Activated CD4-positive, alpha-beta T cell treated with anti-CD3 and anti-CD28 coated beads, Interleukin-2, amount 50 U/mL, for 24 hours (primary cell): ENCODE results near the gene BABAM1.

Experiments
- DNase-seq, 2 donors: peaks; one replicate each; pipeline ENCODE4 v3.0.0-alpha.2; 2020; ENCODE audit warnings: low read depth in 1 of 2, low spot score in 1 of 2

Gene BABAM1

DNA sequence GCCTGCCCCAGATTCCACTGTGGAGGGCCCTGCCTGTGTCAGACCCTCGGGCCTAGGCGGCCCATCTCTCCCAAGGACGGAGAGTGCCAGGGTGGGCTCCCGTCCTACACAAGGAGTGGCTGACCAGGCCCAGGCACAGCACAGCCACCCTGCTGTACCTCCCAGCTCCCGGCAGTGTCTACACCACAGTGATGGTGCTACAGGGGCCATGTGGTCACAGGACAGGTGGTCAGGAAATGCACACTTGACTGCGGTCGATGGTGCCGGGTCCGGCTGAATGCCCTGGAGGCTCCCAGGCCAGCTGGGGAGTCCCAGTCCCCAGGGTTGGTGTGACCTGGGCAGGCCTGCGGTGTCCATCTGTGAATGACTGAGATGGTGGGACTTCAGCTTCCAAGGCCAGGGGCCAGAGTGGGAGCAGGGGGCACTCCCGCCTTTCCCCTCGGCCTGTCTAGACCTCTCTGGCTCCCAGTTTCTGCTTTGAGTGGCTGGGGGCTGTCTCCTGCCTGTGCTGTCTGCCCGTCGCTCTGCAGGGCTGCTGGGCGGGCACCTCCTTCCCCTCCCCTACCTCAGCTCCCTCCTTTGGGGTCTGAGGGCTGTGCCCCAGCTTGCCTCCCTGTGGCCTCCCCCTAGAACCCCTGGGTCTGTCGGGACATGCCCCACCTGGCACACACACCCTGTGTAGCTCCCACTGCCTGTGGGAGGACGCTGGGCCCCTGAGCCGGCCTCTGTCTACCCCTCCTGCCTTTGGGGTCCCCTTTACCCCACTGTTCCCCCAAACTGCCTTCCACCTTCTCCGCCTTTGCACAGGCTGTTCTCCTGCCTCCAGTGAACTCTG is 54.6 kb downstream of the BABAM1 start:
- no peak for DNase-seq

DNA sequence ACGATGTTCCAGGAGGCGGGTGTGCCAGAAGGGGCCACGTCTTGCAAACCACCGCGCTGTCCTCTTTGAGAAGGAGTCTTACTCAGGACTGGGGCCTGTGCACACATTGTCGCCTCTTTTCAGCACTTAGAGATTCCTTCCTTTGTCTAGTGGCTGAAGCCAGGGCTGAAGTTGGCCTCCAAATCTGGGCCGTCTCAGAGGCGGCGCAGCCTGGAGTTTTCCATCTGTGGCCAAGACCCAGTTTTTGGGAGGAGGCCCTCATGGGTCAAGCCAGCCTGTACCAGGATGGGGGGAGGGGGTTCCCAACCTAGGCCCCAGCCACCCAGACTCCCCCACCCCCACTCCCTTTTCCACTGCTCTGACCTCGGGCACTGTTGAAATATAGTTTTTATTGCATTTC is 55.6 kb downstream of the BABAM1 start:
- no peak for DNase-seq

DNA sequence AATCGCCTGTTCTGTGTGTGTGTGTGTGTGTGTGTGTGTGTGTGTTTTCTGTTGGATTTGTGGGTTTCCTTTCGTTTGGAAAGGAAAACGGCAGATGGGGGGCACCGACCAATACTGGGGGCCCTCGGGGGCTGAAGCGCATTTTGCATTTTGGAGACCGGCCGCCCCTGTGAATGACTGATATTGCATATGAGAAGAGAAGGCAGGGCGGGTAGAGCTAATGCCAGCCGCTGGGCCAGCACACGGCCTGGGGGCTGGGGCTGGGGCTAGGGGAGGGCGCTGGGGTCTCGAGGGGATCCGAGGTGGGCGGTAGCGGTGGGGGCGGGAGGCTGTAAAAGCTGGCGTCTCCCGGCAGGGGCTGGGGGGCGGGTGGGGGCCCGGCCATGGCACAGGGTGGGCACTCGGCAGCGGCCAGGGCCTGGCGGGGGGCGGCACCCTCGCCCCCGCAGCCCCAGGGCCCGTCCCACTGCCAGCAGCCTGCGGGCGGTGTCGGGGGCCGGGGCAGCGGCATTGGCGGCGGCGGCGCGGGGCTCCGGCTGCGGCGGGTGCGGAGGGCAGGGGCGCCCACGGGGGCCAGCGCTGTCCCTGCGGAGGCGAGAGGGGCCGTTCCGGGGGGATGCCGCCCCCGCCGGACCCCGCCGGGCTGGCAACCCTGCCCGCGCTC is 56.2 kb downstream of the BABAM1 start:
- no peak for DNase-seq

DNA sequence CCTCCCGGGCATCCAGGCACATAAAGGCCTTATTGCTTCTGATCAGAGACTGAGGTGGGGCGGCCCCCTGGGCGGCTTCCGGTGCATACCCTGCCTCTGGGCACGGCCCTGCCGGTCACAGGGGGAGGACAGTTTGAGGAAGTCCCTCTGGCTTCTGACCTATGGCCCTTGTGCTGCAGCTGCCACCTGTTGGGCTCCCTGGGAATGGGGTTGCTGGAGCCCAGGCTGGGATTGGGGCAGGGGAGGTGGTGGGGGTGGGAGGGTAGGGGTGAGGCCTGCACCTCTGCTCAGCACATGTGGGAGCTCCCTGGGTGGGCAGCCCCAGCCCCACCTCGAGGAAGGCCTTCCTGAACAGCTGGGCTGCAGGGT is 56.7 kb downstream of the BABAM1 start:
- no peak for DNase-seq

DNA sequence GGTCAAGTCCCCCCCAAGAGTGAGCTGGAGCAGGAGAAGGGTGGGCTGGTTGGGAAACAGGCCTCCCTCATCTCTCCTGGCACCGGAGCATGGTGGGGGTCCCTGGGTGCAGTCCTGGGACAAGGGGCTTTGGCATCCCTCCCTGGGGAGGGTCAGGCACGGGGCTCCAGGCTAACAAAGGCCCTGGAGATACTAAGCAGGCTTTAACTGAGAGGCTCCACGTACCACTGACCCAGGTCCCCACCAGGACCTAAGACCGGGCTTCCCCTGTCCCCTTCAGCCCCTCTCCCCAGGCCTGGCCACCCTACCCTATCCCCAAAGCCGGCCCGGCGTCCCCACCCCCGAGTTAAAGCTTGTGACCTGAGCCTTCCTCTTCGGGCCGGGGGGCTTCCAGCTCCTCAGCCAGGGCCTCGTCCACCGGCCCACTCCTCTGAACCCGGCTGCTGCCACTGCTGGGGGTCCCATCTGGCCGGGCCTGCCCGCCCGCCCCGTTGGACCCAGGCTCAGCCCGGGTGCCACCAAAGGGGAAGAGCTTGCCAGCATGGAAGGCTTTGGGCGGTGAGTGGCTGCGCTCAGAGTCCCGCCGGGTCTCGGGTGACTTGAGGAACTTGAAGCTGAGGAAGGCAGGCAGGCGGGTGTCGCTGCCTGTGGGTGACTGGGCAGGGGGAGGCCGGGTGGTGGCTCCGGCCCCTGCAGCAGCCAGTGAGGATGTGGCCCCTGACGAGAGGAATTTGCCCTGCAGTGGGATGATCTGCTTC is 57.3 kb downstream of the BABAM1 start:
- DNase-seq: no peak

DNA sequence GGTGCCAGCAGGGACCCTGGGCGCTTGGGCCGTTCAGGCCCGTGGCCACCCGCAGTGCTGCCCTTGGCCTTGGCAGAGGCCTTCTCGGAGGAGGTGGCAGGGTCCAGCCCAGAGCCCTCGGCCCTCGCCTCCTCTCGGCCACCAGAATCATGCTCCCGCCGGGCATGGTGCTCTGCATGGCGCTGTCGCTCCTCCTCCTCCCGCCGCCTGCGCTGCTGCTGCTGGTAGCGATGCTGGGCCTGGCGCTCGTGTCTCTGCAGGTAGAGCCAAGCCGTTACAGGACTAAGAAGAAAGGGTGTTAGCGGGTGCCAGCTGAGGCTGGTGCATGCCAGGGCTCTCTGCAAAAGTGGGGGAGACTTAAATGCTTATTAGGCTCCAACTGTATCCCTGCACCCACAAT is 57.9 kb downstream of the BABAM1 start:
- DNase-seq: no peak

DNA sequence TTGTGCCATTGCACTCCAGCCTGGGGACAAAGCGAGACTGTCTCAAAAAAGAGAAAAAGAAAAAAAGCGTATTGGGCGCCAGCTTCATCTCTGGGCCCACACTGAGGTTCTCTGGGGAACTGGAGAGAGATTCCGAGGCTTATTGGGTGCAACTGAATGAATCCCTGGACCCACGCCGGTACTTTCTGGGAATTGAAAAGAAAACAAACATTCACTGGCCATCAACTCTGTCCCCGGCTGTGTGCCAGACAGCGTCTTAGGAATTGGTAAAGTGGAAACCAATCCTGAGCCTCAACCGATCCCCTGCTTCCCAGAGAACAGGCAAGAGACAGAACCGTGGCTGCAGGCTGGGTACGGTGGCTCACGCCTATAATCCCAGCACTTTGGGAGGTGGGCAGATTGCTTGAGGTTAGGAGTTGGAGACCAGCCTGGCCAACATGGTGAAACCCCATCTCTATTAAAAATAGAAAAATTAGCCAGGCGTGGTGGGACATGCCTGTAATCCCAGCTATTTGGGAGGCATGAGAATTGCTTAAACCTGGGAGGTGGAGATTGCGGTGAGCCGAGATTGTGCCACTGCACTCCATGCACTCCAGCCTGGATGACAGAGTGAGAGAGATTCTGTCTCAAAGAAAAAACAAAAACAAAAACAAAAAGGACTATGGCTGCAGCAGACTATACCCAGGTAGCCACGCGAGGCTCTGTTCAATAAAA is 58.8 kb downstream of the BABAM1 start:
- no peak for DNase-seq

DNA sequence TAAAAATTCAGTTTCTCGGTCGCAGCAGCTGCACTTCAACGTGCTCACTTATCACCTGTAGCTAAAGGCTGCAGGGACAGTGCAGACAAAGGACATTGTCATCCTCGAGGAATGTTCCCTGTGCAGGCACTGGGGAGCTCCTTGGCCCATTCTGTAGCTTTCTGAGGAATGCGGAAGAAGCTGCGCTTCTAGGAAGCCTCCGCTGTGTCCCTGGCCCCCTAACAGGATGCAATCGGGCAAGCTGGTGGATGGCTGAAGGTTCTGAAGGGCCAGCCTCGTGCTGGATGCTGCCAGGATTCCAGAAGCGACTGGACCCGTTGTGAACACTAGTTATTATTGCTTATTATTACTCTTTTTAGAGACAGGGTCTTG is 59.3 kb downstream of the BABAM1 start:
- no peak for DNase-seq

DNA sequence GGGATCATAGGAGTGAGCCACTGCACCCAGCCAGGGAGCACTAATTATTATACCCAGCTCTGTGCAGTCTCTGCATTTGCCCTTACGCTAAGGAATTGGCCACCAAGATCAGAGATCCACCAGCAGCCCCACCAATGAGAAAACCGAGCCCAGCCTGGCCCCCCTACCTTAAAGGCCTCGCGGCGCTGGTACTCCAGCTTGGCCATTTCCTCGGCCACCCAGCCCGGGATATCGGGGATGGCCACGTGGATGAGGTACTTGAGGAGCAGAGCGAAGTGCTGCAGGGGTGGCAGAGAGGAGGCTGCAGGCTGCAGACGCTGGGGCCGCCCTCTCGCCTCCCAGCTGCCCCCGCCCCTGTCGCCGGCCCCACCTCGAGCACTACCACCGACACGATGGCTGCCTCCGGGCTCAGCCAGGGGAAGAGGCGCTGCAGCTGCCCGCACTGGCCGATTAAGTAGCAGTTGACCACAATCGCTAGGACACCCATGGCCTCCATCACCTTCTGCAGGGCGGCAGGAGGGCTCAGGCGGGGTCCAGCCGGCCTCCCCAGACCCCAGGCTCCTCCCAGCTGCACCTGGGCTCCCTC is 59.9 kb downstream of the BABAM1 start:
- DNase-seq: no peak

DNA sequence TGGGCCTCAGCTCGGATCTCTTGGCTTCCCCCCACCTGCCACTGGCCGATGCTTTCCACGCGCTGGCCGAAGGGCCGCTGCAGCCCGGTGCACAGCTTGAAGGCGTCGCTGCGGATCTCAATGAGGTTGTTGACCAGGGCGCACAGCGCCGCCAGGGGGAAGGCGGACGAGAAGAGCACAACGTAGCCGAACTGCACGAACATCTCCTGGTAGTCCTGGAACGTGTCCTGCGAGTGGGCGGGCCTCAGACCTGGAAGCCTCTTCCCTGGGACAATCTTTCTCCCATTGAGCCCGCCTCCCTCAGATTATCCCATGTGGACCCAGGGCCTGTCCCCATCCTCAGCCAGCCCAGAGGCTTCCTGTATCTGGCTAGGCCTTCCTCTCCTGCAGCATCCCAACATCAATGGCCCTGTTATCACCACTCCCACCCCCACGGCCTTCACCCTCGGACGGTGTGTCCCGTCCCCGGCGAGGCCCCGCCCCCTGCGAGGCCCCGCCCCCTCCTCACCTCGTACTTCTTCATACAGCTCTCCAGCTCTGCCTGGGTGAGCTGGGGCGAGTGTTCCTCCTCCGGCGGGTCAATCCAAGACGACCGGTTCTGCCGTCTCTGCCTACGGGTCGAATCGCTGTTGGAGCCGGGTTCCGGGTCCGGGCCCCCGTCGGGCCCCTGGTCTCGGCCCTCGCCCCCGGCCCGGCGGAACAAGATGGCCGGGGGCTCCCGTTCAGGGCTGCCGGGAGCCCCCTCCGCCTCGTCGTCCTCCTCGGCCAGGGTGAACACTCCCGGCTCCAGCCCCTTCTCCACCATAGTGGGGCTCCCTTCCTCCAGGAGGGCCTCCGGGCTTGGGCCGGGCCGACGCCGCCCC is 60.6 kb downstream of the BABAM1 start:
- no peak for DNase-seq
